K562 treated with DMSO at 1 percent for 4 hours (cell line): ENCODE data around the gene NSG1. TPM values are rescaled to one million over a fixed set of nuclear protein-coding genes. Genes with fewer than 3 reads are reported as not detected.

ENCODE experiments used
- total RNA-seq: library from RNA; unstranded; fragments of 300-600 nt; gene quantifications from 2 replicates; pipeline ENCODE4 v1.2.3, GENCODE V29; 2022; ENCODE audit not compliant: insufficient read depth

NSG1 gene
- total RNA-seq: not detected in 2 replicates

GRCh38 chr4:4386736-4387392 lies at the start of gene NSG1:
Gene NSG1 (plus strand): TSS chr4:4387102. CDS start chr4:4387630, 528 bp downstream.

Other genes starting within 250 kb of the NSG1 start
- gene OTOP1, start 160.2 kb upstream of the NSG1 start, total RNA-seq: not detected in 2 replicates
- gene TMEM128, start 138.9 kb upstream of the NSG1 start, total RNA-seq: 9.1 and 13.9 TPM in 2 replicates
- 31.3 and 37.6 TPM in 2 replicates for gene LYAR, start 96.9 kb upstream of the NSG1 start, total RNA-seq
- 1.7 and 2.4 TPM in 2 replicates for gene ZBTB49, start 96.9 kb upstream of the NSG1 start, total RNA-seq
- 13.8 and 15.7 TPM in 2 replicates for gene STX18, start 154.9 kb downstream of the NSG1 start, total RNA-seq